D341Med (cell line): ENCODE measurements around the gene EEPD1.

ENCODE experiments used
- DNase-seq: peaks from one replicate; pipeline ENCODE4 v3.0.0; 2012; ENCODE audit warnings: low spot score

The EEPD1 gene

GRCh38 chr7:36155811-36156361, 2.8 kb downstream of the EEPD1 start:
- DNase-seq = no peak

GRCh38 chr7:36157527-36158320, 4.7 kb downstream of the EEPD1 start:
- DNase-seq = no peak

DNA sequence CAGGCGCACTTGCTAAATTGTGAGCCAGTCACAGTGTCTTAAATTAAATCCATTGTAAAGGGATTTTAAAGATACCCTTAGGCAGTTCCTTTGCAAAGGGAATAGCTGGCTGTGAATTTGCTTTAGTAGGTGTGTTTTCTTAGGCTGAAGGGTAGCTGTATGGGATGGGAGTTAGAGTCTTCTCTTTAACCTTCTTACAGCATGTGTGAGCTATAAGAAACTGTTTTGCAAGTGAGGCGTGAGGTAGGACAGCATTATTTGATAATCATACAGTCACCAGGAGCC, 5.2 kb downstream of the EEPD1 start:
- no peak for DNase-seq

DNA sequence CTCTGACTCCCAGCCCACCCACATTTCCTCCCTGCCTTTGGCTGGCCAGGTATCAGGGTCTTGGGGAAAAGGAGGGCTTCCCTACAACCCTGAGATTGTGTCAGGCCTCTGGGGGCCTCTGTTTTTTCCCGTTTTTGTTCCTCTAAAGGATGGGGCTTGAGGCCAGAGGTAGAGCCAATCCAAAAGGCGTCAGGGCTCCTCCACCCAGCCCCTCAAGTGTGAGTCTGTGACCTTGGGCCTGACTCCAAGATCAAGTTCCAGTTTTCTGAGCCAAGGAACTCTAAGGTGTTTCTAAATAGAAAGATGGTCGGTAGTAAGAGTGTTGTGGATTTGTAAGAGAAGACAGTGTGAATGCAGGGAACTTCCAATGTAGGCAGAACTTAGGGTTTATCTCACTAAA, 6.6 kb downstream of the EEPD1 start:
- DNase-seq = no peak

GRCh38 chr7:36160313-36160712, 7.3 kb downstream of the EEPD1 start:
- DNase-seq = no peak

DNA sequence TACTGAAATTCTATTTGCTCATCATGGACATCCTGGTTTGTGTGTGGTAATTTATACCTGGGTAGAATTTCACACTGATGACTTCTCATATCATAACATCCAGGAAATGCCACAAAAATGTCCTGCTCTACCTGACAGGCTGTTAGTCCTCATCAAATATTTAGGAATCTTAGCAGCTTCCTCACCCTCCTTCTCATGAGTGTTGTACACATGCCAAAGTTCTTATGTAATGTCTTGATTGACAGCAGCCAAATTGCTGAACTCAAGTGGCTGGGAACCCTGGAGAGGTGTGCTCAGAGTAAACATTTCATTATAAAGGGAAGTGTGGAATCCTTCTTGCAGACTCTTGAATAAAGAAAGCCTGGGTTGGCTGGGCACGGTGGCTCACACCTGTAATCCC, 8.9 kb downstream of the EEPD1 start:
- DNase-seq = no peak

- DNase-seq = no peak
Observed at GRCh38 chr7:36165059-36165458, 12.0 kb downstream of the EEPD1 start.

GRCh38 chr7:36165802-36166201, 12.7 kb downstream of the EEPD1 start:
- no peak for DNase-seq

- no peak for DNase-seq
Observed at GRCh38 chr7:36167403-36168050, 14.5 kb downstream of the EEPD1 start.

DNA sequence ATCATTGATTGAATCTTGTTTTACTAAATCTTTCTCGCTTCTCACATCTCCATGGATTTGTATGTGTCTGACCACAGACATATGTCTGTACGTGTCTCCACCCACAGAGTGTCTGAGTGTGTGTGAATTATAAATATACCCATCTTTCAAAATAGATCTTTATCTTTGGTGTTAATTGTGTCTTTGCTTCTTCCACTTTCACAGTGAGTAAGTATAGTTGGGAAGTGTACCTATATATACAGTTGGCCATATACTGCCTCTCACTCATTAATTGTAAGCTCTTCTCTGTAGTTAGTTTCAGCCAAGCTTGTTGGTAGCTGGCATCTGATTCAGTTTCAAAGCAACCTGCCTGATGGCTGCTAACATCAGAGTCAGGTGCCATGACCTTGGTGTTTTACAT, 18.4 kb downstream of the EEPD1 start:
- DNase-seq = no peak

GRCh38 chr7:36175886-36176285, 22.8 kb downstream of the EEPD1 start:
- no peak for DNase-seq

- DNase-seq = no peak
Observed at GRCh38 chr7:36176697-36177096, 23.6 kb downstream of the EEPD1 start.

DNA sequence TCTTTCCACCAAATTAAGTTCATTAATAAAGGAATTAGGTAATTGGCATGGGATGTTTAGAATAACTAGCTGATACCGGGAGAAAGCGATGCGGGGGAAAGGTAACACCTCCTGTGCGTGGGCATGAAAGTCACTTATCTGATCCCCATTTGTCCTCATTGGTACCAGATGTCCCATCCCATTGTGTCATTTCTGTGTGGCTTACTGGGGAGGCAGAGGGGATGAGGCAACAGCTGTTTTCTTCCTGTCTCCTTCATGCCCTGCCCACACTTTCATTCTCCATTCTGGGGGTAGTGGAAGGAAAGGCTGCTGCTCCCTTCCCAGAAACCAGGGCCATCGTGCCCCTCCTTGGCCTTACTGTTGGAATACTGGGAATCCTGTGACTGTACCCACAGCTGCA, 27.1 kb downstream of the EEPD1 start:
- no peak for DNase-seq

GRCh38 chr7:36181668-36182067, 28.6 kb downstream of the EEPD1 start:
- no peak for DNase-seq

- no peak for DNase-seq
Observed at GRCh38 chr7:36182854-36183604, 30.0 kb downstream of the EEPD1 start.

DNA sequence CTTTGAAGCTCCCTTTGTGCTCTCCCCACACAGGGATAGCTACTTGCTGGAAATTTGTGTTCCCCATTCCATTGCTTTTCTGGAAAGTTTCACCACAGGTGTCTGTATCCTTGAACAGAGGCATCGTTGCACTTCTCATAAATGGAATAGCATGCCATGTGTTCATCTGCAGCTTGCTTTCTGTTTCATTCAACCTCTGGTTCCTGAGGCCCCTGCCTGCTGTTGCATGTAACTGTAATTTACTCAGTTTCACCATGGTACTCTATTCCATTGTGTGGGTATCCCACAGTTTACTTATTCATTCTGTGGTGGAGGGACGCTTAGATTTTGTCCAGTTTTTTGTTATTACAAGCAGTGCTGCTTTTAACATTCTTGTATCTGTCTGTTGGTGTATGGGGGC, 32.0 kb downstream of the EEPD1 start:
- DNase-seq = no peak

GRCh38 chr7:36185756-36186155, 32.7 kb downstream of the EEPD1 start:
- no peak for DNase-seq

GRCh38 chr7:36186359-36187121, 33.5 kb downstream of the EEPD1 start:
- DNase-seq = no peak

DNA sequence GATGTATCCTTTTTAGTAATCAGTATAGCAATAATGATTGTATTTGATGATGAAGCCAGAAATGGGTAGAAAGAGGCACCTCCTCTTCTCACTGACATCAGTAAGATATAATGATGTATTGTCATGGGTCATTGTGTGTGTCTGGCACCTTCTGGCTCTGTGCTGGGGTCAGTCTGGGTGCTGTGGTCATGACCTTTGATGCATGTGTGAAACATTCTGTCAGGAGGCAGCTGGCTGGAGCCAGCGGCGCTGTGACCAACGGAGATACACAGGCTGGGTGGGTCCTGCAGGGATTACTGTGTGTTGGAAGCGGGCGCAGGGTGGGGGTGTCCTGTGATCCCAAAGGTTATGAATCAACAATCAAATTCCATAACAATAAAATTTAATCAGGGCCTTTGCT, 35.2 kb downstream of the EEPD1 start:
- DNase-seq = no peak

GRCh38 chr7:36188906-36189305, 35.9 kb downstream of the EEPD1 start:
- no peak for DNase-seq

GRCh38 chr7:36190447-36191291, 37.6 kb downstream of the EEPD1 start:
- DNase-seq = no peak
